ENCODE data around the gene TIMM22.

TIMM22 gene

DNA sequence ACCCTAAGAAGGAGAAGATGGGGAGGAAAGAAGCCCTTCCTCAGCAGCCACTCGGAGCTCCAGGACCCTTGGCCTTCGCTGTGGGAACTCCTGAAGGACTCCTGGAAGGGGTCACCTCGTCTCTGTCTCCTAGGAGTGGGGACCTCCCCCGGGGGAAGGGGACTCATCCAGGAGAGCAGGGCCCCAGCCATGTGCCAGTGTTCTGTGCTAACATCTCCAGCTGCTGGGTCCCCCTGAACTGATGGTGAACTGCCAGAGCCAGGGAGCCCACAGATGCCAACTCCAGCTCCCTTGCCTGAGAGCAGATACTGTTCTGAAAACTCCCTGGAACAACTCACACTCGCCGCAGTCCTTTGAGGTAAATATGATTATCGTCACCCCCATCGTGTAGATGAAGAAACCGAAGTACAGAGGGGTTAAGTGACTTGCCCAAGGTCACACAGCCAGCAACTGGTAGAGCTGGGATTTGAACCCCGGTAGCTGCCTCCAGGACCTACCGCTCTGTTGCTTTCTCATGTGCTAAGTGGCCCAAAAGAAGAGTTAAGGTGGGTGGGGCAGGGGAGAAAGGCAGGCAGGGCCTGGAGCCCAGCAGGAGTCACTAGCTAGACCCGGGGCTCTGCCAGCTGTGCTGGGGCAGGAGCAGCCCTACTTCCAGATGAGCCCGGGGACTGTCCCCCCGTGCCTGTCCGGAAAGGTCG lies 10.5 kb downstream of the TIMM22 start:
- H3K4me1 ChIP-seq (ENCODE audit: control insufficient read depth, insufficient read depth, low read length, poor library complexity, severe bottlenecking), result no peaks in the 10 kb centered on the region
- H3K27ac ChIP-seq (ENCODE audit: insufficient read depth, low read length, poor library complexity, severe bottlenecking), result no peak overlapping the region
- DNase-seq, result no peak
- H3K36me3 ChIP-seq (ENCODE audit: control insufficient read depth, insufficient read depth, low read length), result peaks cover 82% of the 10 kb centered on the region
- H3K9me3 ChIP-seq (ENCODE audit: control insufficient read depth, low read length), result no peaks in the 10 kb centered on the region
- H3K4me3 ChIP-seq (ENCODE audit: insufficient read depth, low read depth, low read length, poor library complexity, severe bottlenecking), result no peak overlapping the region
- H3K27me3 ChIP-seq (replicated peaks; ENCODE audit: control insufficient read depth, insufficient read depth, low read length, poor library complexity, severe bottlenecking), result no peaks in the 10 kb centered on the region

DNA sequence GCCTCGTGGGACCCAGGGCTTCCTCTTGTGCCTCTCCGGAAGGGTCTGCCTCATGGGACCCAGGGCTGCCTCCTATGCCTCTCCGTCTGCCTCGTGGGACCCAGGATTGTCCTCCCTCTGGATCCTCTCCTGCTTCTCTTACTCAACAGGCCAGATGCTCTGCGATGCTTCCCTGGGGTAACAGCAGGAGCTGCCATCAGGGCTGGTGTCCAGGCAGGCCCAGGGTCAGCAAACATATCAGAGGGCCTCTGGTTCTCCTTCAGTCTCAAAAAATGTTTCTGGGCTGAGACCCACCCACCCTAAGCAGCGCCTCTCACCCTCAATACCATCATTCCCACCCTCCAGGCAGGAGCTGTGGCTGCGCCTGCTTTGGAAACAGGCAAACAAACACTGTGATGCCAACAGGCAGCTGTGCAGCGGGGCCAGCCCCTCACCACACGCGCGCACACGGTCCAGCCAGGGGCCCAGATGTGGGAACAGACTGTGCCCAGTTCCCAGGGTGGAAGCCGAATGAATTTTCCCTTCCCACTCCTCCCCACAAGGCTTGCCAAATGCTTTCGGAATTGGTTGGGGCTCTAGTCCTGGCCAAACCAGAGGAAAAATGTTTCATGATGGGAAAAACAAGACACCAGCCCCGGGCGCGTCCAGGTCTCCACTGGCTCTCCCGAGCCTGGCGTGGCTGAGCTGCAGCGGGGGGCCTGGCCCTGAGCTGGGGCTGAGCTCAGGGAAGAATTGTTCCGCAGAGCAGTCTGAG lies 11.3 kb downstream of the TIMM22 start:
- H3K36me3 ChIP-seq (ENCODE audit: control insufficient read depth, insufficient read depth, low read length), result peaks cover 84% of the 10 kb centered on the region

DNA sequence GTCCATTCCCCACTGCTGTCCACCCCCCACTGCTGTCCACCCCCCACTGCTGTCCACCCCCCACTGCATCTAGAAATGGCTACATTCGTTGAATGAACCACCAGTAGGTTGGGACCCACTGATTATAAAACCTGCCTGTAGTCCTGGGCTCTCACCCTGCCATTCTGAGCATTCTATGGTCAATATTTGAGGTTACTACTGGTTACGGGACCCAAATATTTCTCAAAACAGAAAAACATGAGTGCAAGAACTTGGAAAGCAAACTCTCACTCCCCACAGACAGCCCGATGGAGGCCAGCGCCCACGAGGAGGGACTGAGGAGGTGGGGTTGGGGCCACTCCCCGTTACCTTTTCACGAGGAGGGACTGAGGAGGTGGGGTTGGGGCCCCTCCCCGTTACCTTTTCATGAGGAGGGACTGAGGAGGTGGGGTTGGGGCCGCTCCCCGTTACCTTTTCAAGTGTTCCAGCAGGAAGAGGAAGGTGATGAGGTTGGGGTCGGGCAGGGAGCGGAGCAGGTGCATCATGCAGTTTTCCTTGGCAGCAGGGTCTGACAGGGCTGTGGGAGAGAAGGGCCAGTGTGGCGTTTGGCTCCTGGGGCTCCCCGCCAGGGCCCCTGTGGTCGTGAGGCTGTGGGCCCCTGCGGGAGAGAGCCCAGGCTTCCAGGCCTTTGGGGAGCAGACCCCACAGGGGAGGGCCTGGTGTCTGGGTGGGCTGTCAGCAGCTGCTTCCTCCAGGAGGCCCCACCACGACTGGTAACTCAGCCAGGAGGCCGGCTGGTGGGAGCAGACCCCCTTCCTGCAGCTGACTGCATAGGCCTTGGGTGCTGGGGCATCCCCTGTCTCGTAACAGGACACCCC lies 12.5 kb downstream of the TIMM22 start:
- H3K9me3 ChIP-seq (ENCODE audit: control insufficient read depth, low read length), result no peaks in the 10 kb centered on the region
- peaks cover 76% of the 10 kb centered on the region for H3K36me3 ChIP-seq (ENCODE audit: control insufficient read depth, insufficient read depth, low read length)
- H3K27me3 ChIP-seq (replicated peaks; ENCODE audit: control insufficient read depth, insufficient read depth, low read length, poor library complexity, severe bottlenecking), result no peaks in the 10 kb centered on the region
- H3K4me1 ChIP-seq (ENCODE audit: control insufficient read depth, insufficient read depth, low read length, poor library complexity, severe bottlenecking), result no peaks in the 10 kb centered on the region
- H3K27ac ChIP-seq (ENCODE audit: insufficient read depth, low read length, poor library complexity, severe bottlenecking), result no peak overlapping the region
- no peak overlapping the region for H3K4me3 ChIP-seq (ENCODE audit: insufficient read depth, low read depth, low read length, poor library complexity, severe bottlenecking)
- no peak for DNase-seq

More for the DNA sequence above, 11.3 kb downstream of the TIMM22 start:
- H3K27ac ChIP-seq (ENCODE audit: insufficient read depth, low read length, poor library complexity, severe bottlenecking), result no peak overlapping the region
- no peaks in the 10 kb centered on the region for H3K27me3 ChIP-seq (replicated peaks; ENCODE audit: control insufficient read depth, insufficient read depth, low read length, poor library complexity, severe bottlenecking)
- no peak overlapping the region for H3K4me3 ChIP-seq (ENCODE audit: insufficient read depth, low read depth, low read length, poor library complexity, severe bottlenecking)
- no peaks in the 10 kb centered on the region for H3K4me1 ChIP-seq (ENCODE audit: control insufficient read depth, insufficient read depth, low read length, poor library complexity, severe bottlenecking)
- H3K9me3 ChIP-seq (ENCODE audit: control insufficient read depth, low read length), result no peaks in the 10 kb centered on the region
- no peak for DNase-seq

DNA sequence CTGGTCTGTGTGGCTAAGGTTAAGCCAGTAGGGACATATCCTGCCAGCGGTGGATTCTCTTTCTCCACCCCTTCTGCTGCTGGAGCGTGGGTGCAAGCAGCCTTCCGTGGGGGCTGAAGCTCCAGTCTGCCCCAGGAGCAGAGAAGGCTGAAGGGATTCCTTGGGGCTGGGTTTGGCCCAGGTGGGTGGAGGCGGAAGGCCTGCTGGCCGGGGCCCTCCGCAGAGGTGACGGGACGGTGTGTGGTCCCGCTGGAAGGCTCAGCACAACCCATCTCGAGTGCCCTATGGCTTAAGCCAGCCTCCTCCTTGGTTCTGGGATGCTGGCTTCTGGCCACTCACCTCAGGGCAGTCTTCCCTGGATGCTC lies 13.1 kb downstream of the TIMM22 start:
- H3K36me3 ChIP-seq (ENCODE audit: control insufficient read depth, insufficient read depth, low read length), result peaks cover 75% of the 10 kb centered on the region
- DNase-seq, result no peak
- H3K27me3 ChIP-seq (replicated peaks; ENCODE audit: control insufficient read depth, insufficient read depth, low read length, poor library complexity, severe bottlenecking), result no peaks in the 10 kb centered on the region
- H3K4me1 ChIP-seq (ENCODE audit: control insufficient read depth, insufficient read depth, low read length, poor library complexity, severe bottlenecking), result no peaks in the 10 kb centered on the region
- no peaks in the 10 kb centered on the region for H3K9me3 ChIP-seq (ENCODE audit: control insufficient read depth, low read length)
- no peak overlapping the region for H3K4me3 ChIP-seq (ENCODE audit: insufficient read depth, low read depth, low read length, poor library complexity, severe bottlenecking)
- H3K27ac ChIP-seq (ENCODE audit: insufficient read depth, low read length, poor library complexity, severe bottlenecking), result no peak overlapping the region

DNA sequence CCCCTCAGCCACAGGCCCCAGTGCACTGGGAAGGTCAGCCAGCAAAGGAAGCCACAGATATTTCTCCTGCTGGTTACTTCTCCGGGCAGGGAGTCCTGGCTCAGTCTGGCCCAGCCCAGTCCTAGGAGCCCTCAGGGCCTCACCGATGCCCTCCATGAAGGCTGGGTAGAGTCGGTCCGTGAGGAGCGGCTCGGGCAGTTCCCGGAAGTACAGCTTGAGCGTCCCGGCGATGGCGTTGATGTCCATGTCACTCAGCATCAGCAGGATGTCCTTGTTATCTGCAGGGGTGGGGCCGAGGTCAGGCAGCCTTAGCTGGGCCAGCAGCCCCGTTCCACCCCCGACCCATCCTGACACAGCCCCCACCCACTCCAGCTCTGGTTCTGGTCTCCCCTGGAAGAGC lies 13.7 kb downstream of the TIMM22 start:
- Histone ChIP-seq H3K4me1 (ENCODE audit: control insufficient read depth, insufficient read depth, low read length, poor library complexity, severe bottlenecking) (no peaks in the 10 kb centered on the region), H3K27me3 (replicated peaks; ENCODE audit: control insufficient read depth, insufficient read depth, low read length, poor library complexity, severe bottlenecking) (no peaks in the 10 kb centered on the region), H3K4me3 (ENCODE audit: insufficient read depth, low read depth, low read length, poor library complexity, severe bottlenecking) (no peak overlapping the region), H3K9me3 (ENCODE audit: control insufficient read depth, low read length) (no peaks in the 10 kb centered on the region), H3K36me3 (ENCODE audit: control insufficient read depth, insufficient read depth, low read length) (peaks cover 70% of the 10 kb centered on the region), H3K27ac (ENCODE audit: insufficient read depth, low read length, poor library complexity, severe bottlenecking) (no peak overlapping the region)
- no peak for DNase-seq

DNA sequence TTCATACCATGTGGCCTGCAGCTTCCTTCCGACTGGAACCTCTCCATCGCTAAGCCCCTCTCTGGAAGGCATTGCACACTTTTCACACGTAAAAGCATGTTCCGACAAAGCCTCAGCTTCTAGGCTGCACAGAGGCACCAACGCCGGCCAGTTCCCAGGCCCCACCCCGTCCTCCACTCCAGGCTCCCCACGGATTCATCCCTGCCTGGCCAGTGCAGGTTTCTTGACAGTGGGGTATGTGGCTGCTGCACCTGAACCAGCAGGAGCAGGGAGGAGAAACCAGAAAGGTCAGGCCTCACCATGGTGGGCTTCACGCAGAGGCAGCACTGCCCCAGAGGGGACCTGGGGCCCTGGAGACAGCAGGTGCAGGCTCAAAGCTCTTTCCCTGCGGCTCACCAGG lies 14.2 kb downstream of the TIMM22 start:
- Histone ChIP-seq H3K27ac (ENCODE audit: insufficient read depth, low read length, poor library complexity, severe bottlenecking) (no peak overlapping the region), H3K4me3 (ENCODE audit: insufficient read depth, low read depth, low read length, poor library complexity, severe bottlenecking) (no peak overlapping the region), H3K27me3 (replicated peaks; ENCODE audit: control insufficient read depth, insufficient read depth, low read length, poor library complexity, severe bottlenecking) (no peaks in the 10 kb centered on the region), H3K9me3 (ENCODE audit: control insufficient read depth, low read length) (no peaks in the 10 kb centered on the region), H3K4me1 (ENCODE audit: control insufficient read depth, insufficient read depth, low read length, poor library complexity, severe bottlenecking) (no peaks in the 10 kb centered on the region), H3K36me3 (ENCODE audit: control insufficient read depth, insufficient read depth, low read length) (peaks cover 64% of the 10 kb centered on the region)
- no peak for DNase-seq

DNA sequence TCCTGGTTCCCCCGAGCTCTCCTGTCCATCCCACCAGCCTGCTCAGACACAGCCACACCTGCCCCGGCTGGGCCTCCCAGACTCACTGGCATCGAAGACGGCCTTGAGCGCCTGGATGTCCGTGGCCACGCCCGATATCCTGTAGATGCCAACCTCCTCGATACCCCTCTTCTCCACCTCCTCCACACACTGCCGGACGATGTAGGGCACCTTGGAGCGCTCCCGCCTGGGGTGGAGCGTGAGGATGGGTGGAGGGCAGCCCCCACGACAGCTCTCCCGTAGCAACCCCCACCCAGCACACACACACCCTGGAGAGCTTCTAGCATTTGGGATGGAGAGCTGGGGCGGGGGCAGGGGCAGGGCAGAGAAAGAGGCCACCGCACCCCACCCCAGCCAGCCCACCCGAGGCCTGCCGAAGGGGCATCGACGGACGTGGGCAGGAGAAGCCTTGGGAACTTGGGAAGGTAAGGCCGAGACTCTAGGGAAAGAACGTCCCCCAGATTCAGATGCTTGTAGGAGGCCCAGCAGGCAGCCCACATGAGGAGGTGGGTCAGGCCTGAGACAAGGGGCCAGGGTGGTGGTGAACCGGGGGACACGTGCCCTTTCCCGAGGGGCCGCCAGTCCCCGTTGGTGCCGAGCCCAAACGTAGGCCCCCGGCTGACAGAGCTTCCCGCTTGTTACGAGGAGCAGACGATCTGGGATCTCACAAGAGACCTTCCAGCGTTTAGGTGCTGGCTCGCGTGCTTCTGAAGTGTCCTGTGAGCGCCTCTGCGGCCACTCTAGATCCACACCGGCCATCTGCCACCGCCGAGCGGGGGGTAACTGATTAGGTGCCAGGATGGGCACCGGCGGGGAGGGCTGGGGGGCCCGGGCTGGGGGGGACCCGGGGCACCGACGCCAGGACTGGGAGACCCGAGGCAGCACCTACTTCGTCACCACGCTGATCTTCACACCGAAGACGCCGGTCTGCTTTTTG lies 15.1 kb downstream of the TIMM22 start:
- H3K36me3 ChIP-seq (ENCODE audit: control insufficient read depth, insufficient read depth, low read length), result peaks cover 61% of the 10 kb centered on the region

DNA sequence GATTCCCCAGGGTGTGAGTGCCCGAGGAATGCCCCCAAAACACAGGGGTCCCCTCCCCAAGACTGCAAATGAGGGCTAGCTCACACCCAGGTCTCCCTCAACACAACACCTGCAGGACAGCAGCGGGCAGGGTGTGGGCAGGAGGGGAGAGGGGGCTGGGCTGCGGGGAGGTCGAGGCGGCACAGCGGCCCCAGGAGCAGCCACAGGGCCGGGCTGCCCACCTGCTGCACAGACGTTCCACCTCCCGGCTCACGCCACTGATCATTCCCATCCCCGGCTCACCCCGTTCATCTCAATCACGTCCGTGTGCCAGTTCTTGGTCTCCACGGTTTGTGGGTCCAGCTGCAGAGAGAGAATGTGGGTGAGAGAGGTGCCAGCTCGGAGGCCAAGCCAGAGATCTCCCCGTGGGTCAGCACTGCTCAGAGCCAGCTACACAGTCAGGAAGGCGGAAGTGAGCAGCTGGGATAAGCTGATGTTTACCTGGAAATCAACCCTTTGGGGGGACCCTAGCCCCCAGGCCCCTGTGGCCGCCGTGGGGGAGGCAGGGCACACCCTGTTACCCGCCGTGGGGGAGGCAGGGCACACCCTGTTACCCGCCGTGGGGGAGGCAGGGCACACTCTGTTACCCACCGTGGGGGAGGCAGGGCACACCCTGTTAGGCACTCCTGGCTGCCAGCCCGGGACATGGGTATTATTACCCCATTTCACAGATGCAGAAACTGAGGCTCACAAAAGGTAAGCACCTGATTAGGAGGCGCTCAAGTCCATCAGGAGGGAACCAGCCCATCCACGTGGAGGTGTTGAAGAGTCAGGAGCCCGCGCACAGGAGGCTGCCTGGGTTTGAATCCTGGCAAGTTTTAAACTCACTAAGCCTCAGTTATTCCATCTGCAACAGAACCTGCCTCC lies 16.1 kb downstream of the TIMM22 start:
- H3K36me3 ChIP-seq (ENCODE audit: control insufficient read depth, insufficient read depth, low read length), result peaks cover 50% of the 10 kb centered on the region

More for the DNA sequence above, 15.1 kb downstream of the TIMM22 start:
- Histone ChIP-seq H3K27ac (ENCODE audit: insufficient read depth, low read length, poor library complexity, severe bottlenecking) (no peak overlapping the region), H3K4me1 (ENCODE audit: control insufficient read depth, insufficient read depth, low read length, poor library complexity, severe bottlenecking) (no peaks in the 10 kb centered on the region), H3K27me3 (replicated peaks; ENCODE audit: control insufficient read depth, insufficient read depth, low read length, poor library complexity, severe bottlenecking) (no peaks in the 10 kb centered on the region), H3K4me3 (ENCODE audit: insufficient read depth, low read depth, low read length, poor library complexity, severe bottlenecking) (no peak overlapping the region), H3K9me3 (ENCODE audit: control insufficient read depth, low read length) (no peaks in the 10 kb centered on the region)
- no peak for DNase-seq

More for the DNA sequence above, 16.1 kb downstream of the TIMM22 start:
- H3K27ac ChIP-seq (ENCODE audit: insufficient read depth, low read length, poor library complexity, severe bottlenecking), result no peak overlapping the region
- no peaks in the 10 kb centered on the region for H3K9me3 ChIP-seq (ENCODE audit: control insufficient read depth, low read length)
- H3K27me3 ChIP-seq (replicated peaks; ENCODE audit: control insufficient read depth, insufficient read depth, low read length, poor library complexity, severe bottlenecking), result no peaks in the 10 kb centered on the region
- H3K4me1 ChIP-seq (ENCODE audit: control insufficient read depth, insufficient read depth, low read length, poor library complexity, severe bottlenecking), result no peaks in the 10 kb centered on the region
- no peak overlapping the region for H3K4me3 ChIP-seq (ENCODE audit: insufficient read depth, low read depth, low read length, poor library complexity, severe bottlenecking)
- DNase-seq, result no peak
